ENCODE measurements around the gene SYTL4.

SYTL4 gene

DNA sequence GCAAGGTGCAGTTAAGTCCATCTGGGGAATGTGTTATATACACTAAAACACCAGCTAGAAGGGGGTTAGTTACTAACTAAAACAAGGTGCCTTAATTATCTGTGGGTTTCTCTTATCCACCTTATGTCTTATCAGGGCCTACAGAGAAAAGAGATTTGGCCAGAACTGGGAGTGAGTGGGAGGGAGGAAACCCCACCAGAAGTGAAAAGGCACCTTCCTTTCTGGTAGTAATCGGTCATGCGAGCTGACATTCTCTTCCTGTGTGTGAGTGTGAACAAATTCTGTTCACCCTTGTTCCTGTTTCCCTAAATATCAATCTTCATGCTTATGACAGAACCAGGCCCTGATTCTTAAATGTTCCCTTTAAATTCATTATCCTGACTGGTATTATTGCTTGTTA lies 44.4 kb downstream of the SYTL4 start:
- no peaks in the 10 kb centered on the region for H3K36me3 ChIP-seq
- no peak overlapping the region for H3K4me3 ChIP-seq (ENCODE audit: low read depth in 1 of 2, low read length in 1 of 2)
- TF ChIP-seq, protein P1, sequence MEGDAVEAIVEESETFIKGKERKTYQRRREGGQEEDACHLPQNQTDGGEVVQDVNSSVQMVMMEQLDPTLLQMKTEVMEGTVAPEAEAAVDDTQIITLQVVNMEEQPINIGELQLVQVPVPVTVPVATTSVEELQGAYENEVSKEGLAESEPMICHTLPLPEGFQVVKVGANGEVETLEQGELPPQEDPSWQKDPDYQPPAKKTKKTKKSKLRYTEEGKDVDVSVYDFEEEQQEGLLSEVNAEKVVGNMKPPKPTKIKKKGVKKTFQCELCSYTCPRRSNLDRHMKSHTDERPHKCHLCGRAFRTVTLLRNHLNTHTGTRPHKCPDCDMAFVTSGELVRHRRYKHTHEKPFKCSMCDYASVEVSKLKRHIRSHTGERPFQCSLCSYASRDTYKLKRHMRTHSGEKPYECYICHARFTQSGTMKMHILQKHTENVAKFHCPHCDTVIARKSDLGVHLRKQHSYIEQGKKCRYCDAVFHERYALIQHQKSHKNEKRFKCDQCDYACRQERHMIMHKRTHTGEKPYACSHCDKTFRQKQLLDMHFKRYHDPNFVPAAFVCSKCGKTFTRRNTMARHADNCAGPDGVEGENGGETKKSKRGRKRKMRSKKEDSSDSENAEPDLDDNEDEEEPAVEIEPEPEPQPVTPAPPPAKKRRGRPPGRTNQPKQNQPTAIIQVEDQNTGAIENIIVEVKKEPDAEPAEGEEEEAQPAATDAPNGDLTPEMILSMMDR (IDR thresholded peaks at IDR 0.05), result no peak
- H3K9me3 ChIP-seq, result no peaks in the 10 kb centered on the region
- H3K27ac ChIP-seq, result no peak overlapping the region
- no peaks in the 10 kb centered on the region for H3K4me1 ChIP-seq (ENCODE audit: control insufficient read depth in 1 of 2, insufficient read depth in 1 of 2, low read depth in 1 of 2, low read length in 1 of 2)
- H3K27me3 ChIP-seq, result no peaks in the 10 kb centered on the region

DNA sequence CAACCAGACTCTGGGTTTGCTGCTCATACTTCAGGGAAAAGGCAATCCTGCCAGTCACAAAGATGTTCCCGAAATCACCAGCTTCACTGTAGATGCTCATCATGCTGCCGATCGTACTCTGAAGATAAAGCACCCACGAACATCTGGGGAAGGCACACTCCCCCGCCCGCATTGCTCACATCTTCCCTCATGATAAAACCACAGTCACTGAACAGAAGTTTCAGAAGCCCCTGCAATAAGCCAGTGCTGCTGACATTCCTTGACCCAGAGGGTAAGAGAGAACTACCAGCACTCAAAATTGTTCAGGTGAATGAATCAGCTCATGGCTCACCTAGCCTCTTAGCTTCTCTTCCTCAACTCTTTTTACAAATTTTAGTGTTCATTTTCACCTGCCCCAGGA lies 44.8 kb downstream of the SYTL4 start:
- Histone ChIP-seq H3K4me3 (ENCODE audit: low read depth in 1 of 2, low read length in 1 of 2) (no peak overlapping the region), H3K27me3 (no peaks in the 10 kb centered on the region), H3K27ac (no peak overlapping the region), H3K36me3 (no peaks in the 10 kb centered on the region), H3K9me3 (no peaks in the 10 kb centered on the region), H3K4me1 (ENCODE audit: control insufficient read depth in 1 of 2, insufficient read depth in 1 of 2, low read depth in 1 of 2, low read length in 1 of 2) (no peaks in the 10 kb centered on the region)
- TF ChIP-seq, protein P1 (IDR thresholded peaks at IDR 0.05), result no peak

DNA sequence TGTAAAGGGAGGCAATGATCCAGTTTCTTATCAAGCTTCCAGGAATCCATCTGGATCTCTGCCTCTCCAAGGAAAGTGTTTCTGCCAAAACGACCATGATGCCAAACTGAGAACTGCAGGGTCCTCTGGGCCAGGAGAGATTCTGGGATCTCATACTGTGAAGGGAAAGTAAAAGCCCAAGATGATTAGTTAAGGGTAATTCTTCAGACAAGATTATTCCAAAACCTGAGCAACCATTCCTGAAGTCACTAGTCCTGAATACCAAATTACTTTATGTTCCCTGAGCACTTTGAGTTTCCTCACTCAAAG lies 46.0 kb downstream of the SYTL4 start:
- Histone ChIP-seq H3K27ac (no peak overlapping the region), H3K27me3 (no peaks in the 10 kb centered on the region), H3K36me3 (no peaks in the 10 kb centered on the region), H3K4me3 (ENCODE audit: low read depth in 1 of 2, low read length in 1 of 2) (no peak overlapping the region), H3K9me3 (no peaks in the 10 kb centered on the region), H3K4me1 (ENCODE audit: control insufficient read depth in 1 of 2, insufficient read depth in 1 of 2, low read depth in 1 of 2, low read length in 1 of 2) (no peaks in the 10 kb centered on the region)
- TF ChIP-seq, protein P1 (IDR thresholded peaks at IDR 0.05), result no peak

DNA sequence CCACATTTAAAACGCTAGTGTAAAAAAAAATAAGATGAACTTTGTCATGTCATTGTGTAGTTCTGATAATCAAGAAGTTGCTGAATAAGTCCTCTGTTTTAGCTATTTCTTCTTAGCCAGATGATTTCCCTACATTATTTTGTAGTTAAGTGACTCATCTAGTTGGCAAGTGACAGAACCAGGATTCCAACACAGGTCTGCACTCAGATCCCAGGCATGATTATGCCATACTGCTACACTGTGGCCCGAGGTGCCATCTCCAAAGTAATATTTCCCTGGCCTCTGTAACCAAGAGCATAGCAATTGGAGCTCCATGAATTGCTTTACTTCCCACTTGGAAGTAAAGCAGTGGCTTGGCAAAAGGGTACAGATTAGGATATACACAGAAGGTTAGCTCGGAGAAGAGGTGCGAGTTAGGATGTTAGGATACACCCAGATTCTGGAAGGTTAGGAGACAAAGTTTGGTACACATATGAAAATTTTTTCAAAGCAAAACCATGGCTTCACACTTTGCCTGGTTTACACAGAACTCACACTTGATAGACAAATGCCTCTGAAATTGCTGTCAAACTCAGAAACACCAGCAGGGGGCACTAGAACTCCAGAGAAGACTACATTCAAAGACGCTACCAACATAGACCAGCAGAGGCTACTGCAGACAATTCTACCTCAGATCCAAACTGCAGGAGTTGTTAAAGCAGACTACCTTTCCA lies 46.5 kb downstream of the SYTL4 start:
- no peaks in the 10 kb centered on the region for H3K9me3 ChIP-seq
- H3K27ac ChIP-seq, result no peak overlapping the region
- no peaks in the 10 kb centered on the region for H3K4me1 ChIP-seq (ENCODE audit: control insufficient read depth in 1 of 2, insufficient read depth in 1 of 2, low read depth in 1 of 2, low read length in 1 of 2)
- no peaks in the 10 kb centered on the region for H3K27me3 ChIP-seq
- TF ChIP-seq, protein P1 (IDR thresholded peaks at IDR 0.05), result no peak
- no peaks in the 10 kb centered on the region for H3K36me3 ChIP-seq
- no peak overlapping the region for H3K4me3 ChIP-seq (ENCODE audit: low read depth in 1 of 2, low read length in 1 of 2)

DNA sequence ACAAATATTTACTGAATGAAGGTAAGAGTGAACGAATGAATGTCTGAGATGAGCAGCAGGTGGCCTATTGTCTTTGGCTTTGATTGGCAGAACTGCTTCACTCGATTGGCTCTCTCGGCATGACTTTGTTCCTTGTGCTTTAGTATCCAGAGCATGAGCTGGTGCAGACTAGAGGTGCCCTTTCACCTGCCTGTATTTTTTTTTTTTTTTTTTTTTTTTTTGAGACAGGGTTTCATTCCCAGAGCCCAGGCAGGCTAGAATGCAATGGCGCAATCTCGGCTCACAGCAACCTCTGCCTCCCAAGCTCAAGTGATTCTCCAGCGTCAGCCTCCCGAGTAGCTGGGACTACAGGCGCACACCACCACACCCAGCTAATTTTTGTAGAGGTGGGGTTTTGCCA lies 49.0 kb downstream of the SYTL4 start:
- H3K4me1 ChIP-seq (ENCODE audit: control insufficient read depth in 1 of 2, insufficient read depth in 1 of 2, low read depth in 1 of 2, low read length in 1 of 2), result no peaks in the 10 kb centered on the region
- H3K9me3 ChIP-seq, result no peaks in the 10 kb centered on the region
- H3K27me3 ChIP-seq, result no peaks in the 10 kb centered on the region
- TF ChIP-seq, protein P1 (IDR thresholded peaks at IDR 0.05), result no peak
- no peak overlapping the region for H3K27ac ChIP-seq
- no peaks in the 10 kb centered on the region for H3K36me3 ChIP-seq
- H3K4me3 ChIP-seq (ENCODE audit: low read depth in 1 of 2, low read length in 1 of 2), result no peak overlapping the region

DNA sequence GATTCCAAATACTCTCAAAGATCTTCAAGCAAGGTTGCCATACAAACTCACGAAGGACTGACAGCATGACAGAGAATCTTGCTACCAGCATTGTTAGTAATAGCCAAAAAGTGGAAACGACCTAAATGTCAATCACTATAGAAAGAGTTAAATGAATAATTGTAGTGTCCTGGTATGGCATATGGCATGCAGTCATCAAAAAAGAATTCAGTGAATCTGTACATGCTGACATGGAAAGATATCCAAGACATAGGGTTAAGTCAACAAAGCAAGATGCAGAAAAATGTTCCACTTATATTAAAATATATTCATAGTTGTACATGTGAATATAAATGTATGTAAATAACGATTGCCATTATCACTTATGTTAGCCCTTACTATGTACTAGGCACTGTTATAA lies 50.3 kb downstream of the SYTL4 start:
- Histone ChIP-seq H3K9me3 (no peaks in the 10 kb centered on the region), H3K36me3 (no peaks in the 10 kb centered on the region), H3K4me1 (ENCODE audit: control insufficient read depth in 1 of 2, insufficient read depth in 1 of 2, low read depth in 1 of 2, low read length in 1 of 2) (no peaks in the 10 kb centered on the region), H3K4me3 (ENCODE audit: low read depth in 1 of 2, low read length in 1 of 2) (no peak overlapping the region), H3K27me3 (no peaks in the 10 kb centered on the region), H3K27ac (no peak overlapping the region)
- TF ChIP-seq, protein P1 (IDR thresholded peaks at IDR 0.05), result no peak
